SIG-M5 (cell line): ENCODE data around the gene NSUN6.

Experiments
- DNase-seq: peaks from one replicate; lab custom pipeline; 2025; lab: John Stamatoyannopoulos, UW

The NSUN6 gene

GRCh38 chr10:18561861-18562551 is 89.4 kb downstream of the NSUN6 start:
- no peak for DNase-seq

GRCh38 chr10:18557960-18558359 is 93.4 kb downstream of the NSUN6 start:
- DNase-seq = no peak

- DNase-seq = no peak
These were observed 94.8 kb downstream of the NSUN6 start for GRCh38 chr10:18556522-18557147.

- no peak for DNase-seq
These were observed 96.9 kb downstream of the NSUN6 start for GRCh38 chr10:18554479-18554878.

- no peak for DNase-seq
These were observed 99.9 kb downstream of the NSUN6 start for GRCh38 chr10:18551473-18551872.

- DNase-seq = no peak
These were observed 102.3 kb downstream of the NSUN6 start for GRCh38 chr10:18549105-18549504.

- DNase-seq = no peak
These were observed 105.6 kb downstream of the NSUN6 start for GRCh38 chr10:18545621-18546305.

- no peak for DNase-seq
These were observed 108.6 kb downstream of the NSUN6 start for GRCh38 chr10:18542832-18543231.

GRCh38 chr10:18540195-18540594 is 111.2 kb downstream of the NSUN6 start:
- DNase-seq = no peak

- DNase-seq = no peak
These were observed 112.1 kb downstream of the NSUN6 start for GRCh38 chr10:18539335-18539734.

GRCh38 chr10:18533896-18534295 is 117.5 kb downstream of the NSUN6 start:
- no peak for DNase-seq

GRCh38 chr10:18532881-18533535 is 118.4 kb downstream of the NSUN6 start:
- DNase-seq = no peak

- no peak for DNase-seq
These were observed 123.1 kb downstream of the NSUN6 start for GRCh38 chr10:18528292-18528691.

- no peak for DNase-seq
These were observed 123.7 kb downstream of the NSUN6 start for GRCh38 chr10:18527687-18528086.

GRCh38 chr10:18523858-18524257 is 127.5 kb downstream of the NSUN6 start:
- DNase-seq = no peak

- no peak for DNase-seq
These were observed 128.4 kb downstream of the NSUN6 start for GRCh38 chr10:18523025-18523424.

- DNase-seq = no peak
These were observed 134.5 kb downstream of the NSUN6 start for GRCh38 chr10:18516851-18517250.

GRCh38 chr10:18514537-18514936 is 136.8 kb downstream of the NSUN6 start:
- DNase-seq = no peak

GRCh38 chr10:18508587-18508986 is 142.8 kb downstream of the NSUN6 start:
- no peak for DNase-seq

GRCh38 chr10:18505456-18506118 is 145.8 kb downstream of the NSUN6 start:
- DNase-seq = no peak

GRCh38 chr10:18504161-18504560 is 147.2 kb downstream of the NSUN6 start:
- DNase-seq = no peak

- no peak for DNase-seq
These were observed 149.8 kb downstream of the NSUN6 start for GRCh38 chr10:18501629-18502028.
